ENCODE results near the gene WASF2. TPM values are rescaled to one million over a fixed set of nuclear protein-coding genes. Genes with fewer than 3 reads are reported as not detected.
A peak's percentile ranks its signal among the peaks of the same experiment; 100 is the strongest.
"Not testable (repeated sequence)": the region's sequence is repeated elsewhere in the genome, so short reads cannot be mapped to it uniquely, and the experiment has no call there.

Gene WASF2
- total RNA-seq, 2 experiments from 2014 or later, result 108 to 111 TPM

GRCh38 chr1:27406362-27406680 lies 83.6 kb downstream of the WASF2 start:
- intact Hi-C loops (cut with micrococcal nuclease), result no loop called here
- no peak for DNase-seq
- Mint-ChIP-seq H3K36me3 (ENCODE audit: low read depth) (peaks cover 10% of the 10 kb centered on the region), H3K27ac (peak overlapping the region; percentile 1), H3K4me3 (no peak overlapping the region), H3K4me1 (ENCODE audit: low read depth) (peaks cover 28% of the 10 kb centered on the region), H3K9me3 (no peaks in the 10 kb centered on the region), H3K27me3 (no peaks in the 10 kb centered on the region)
- ChIA-PET CTCF (interaction anchor here (1.4 to 2.9 kb wide), 2 partner anchors 11 to 256 kb away, joined by 5 to 13 read pairs; no protein-coding TSS in a partner anchor), POLR2A (no interaction called here)
- no peak for ATAC-seq
- no peak for TF ChIP-seq CTCF (IDR thresholded peaks at IDR 0.05)

- H3K27me3 Mint-ChIP-seq; ATAC-seq; H3K4me3 Mint-ChIP-seq; intact Hi-C loops (cut with micrococcal nuclease); H3K9me3 Mint-ChIP-seq; DNase-seq; H3K36me3 Mint-ChIP-seq (ENCODE audit: low read depth): not testable (repeated sequence)
- ChIA-PET CTCF (interaction anchor here (1.2 to 2.9 kb wide), 4 partner anchors 10 to 257 kb away, joined by 3 to 13 read pairs (median 4); no protein-coding TSS in a partner anchor), POLR2A (interaction anchor here (1.1 kb wide), 1 partner anchor 9 kb away, joined by 3 read pairs; no protein-coding TSS in a partner anchor)
- H3K27ac Mint-ChIP-seq, result peak overlapping the region; percentile 1
- H3K4me1 Mint-ChIP-seq (ENCODE audit: low read depth), result peaks cover 24% of the 10 kb centered on the region
These were observed 84.2 kb downstream of the WASF2 start for GRCh38 chr1:27405598-27406361.

GRCh38 chr1:27405074-27405473 lies 84.9 kb downstream of the WASF2 start:
- Mint-ChIP-seq H3K4me3 (no peak overlapping the region), H3K9me3 (no peaks in the 10 kb centered on the region), H3K36me3 (ENCODE audit: low read depth) (peaks cover 5% of the 10 kb centered on the region), H3K4me1 (ENCODE audit: low read depth) (peaks cover 24% of the 10 kb centered on the region), H3K27me3 (no peaks in the 10 kb centered on the region), H3K27ac (no peak overlapping the region)
- ATAC-seq (no peak), DNase-seq (no peak)
- TF ChIP-seq CTCF (IDR thresholded peaks at IDR 0.05), result no peak
- ChIA-PET CTCF (interaction anchor here (0.6 to 2.9 kb wide), 5 partner anchors 10 to 258 kb away, joined by 3 to 13 read pairs (median 3); no protein-coding TSS in a partner anchor), POLR2A (interaction anchor here (1.1 kb wide), 1 partner anchor 9 kb away, joined by 3 read pairs; no protein-coding TSS in a partner anchor)
- intact Hi-C loops (cut with micrococcal nuclease), result no loop called here

GRCh38 chr1:27403931-27404330 lies 86.0 kb downstream of the WASF2 start:
- peaks cover 24% of the 10 kb centered on the region for H3K4me1 Mint-ChIP-seq (ENCODE audit: low read depth)
- ChIA-PET POLR2A (interaction anchor here (1.0 to 1.2 kb wide), 2 partner anchors 14 to 62 kb away, joined by 4 read pairs; partner anchors contain the start of gene SYTL1), CTCF (interaction anchor here (0.5 to 12.1 kb wide), 17 partner anchors 9 to 360 kb away, joined by 3 to 293 read pairs (median 5); partner anchors contain the start of genes AHDC1, SYTL1 and WASF2)
- no peak for DNase-seq
- ATAC-seq, result no peak
- intact Hi-C loops (cut with micrococcal nuclease), result no loop called here
- H3K27me3 Mint-ChIP-seq, result no peaks in the 10 kb centered on the region
- no peaks in the 10 kb centered on the region for H3K9me3 Mint-ChIP-seq
- peaks cover 3% of the 10 kb centered on the region for H3K36me3 Mint-ChIP-seq (ENCODE audit: low read depth)
- H3K27ac Mint-ChIP-seq, result peak overlapping the region; percentile 83
- TF ChIP-seq CTCF (IDR thresholded peaks at IDR 0.05), result no peak
- no peak overlapping the region for H3K4me3 Mint-ChIP-seq

GRCh38 chr1:27403065-27403726 lies 86.8 kb downstream of the WASF2 start:
- CTCF ChIA-PET, result interaction anchor here (0.5 to 12.1 kb wide), 29 partner anchors 8 to 359 kb away, joined by 3 to 293 read pairs (median 4); partner anchors contain the start of genes AHDC1, SYTL1 and WASF2
- peak overlapping the region; percentile 83 for H3K27ac Mint-ChIP-seq
- peaks cover 24% of the 10 kb centered on the region for H3K4me1 Mint-ChIP-seq (ENCODE audit: low read depth)
- intact Hi-C loops (cut with micrococcal nuclease), result no loop called here
- no peaks in the 10 kb centered on the region for H3K9me3 Mint-ChIP-seq
- POLR2A ChIA-PET, result interaction anchor here (0.8 to 1.2 kb wide), 4 partner anchors 14 to 155 kb away, joined by 3 to 4 read pairs (median 4); partner anchors contain the start of gene SYTL1
- peak; percentile 75 for DNase-seq
- no peaks in the 10 kb centered on the region for H3K36me3 Mint-ChIP-seq (ENCODE audit: low read depth)
- H3K4me3 Mint-ChIP-seq, result peak overlapping the region; percentile 35
- H3K27me3 Mint-ChIP-seq, result no peaks in the 10 kb centered on the region
- ATAC-seq, result peak; percentile 83
- TF ChIP-seq CTCF (IDR thresholded peaks at IDR 0.05), result peak; percentile 56

All from activated CD8-positive, alpha-beta T cell treated with anti-CD3 and anti-CD28 coated beads for 36 hours (primary cell).